HG03378 (cell line): ENCODE data around the gene METTL25B.

ENCODE experiments used
- ATAC-seq: cut with Tn5 transposase; IDR thresholded peaks from one replicate; pipeline ENCODE4 v1.9.1; 2021; ENCODE audit warnings: mild to moderate bottlenecking, moderate library complexity; ENCODE audit not compliant: unreplicated experiment

Gene METTL25B

DNA sequence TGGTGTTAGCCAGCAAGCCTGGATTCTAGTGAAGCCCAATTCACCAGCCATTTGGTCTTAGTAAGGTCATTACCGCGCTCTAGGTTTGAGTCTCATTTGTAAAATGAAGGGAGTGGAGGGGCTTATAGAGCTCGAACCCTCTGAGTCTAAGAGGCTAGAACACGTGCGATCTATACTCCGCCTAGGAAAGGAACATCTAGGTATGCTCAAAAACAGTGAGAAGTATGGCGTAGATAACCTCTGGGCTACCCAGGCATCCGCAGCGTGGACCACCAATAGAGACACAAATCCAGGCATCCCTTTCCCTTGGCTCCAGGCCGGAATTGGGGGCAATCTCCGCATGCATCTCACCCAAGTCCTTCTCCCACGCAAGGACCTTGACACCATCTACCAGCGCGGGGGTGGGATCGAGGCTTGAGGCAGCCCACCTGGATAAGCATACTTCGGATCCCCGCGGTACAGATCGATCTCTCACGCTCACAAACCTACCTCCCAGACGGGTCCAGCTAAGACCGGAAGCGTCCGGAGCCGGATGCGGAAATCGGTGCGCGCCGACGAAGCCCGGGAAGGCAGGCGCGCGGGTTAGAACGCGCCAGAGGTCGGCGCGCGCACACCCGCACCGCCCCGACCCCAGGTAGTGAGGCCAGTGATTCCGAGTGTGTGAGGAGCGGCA, at the start of gene METTL25B:
Gene METTL25B, plus strand, starts transcription at position 544 of the 673 bp plus-strand sequence. CDS start 636 bp downstream, outside the sequence.
- peak; percentile 30 for ATAC-seq

DNA sequence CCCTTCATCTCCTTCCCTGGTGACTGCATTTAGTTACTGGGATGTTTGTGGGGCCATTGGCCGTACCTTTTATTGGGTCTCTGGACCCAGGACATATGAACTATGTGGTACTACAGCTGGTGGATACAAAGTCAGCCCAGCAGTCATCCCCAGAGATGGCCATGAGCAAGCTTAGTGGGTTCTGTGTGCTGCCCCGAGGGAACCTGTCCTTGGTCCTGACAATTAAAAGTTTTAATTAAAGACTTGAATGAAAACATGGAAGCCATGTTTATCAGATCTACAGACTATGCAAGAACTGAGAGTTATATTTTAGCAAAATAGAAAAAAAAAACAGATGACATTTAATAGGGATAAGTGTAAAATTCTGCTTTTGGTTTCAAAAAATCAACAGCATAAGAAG, 48.2 kb upstream of the METTL25B start:
- ATAC-seq, result no peak

DNA sequence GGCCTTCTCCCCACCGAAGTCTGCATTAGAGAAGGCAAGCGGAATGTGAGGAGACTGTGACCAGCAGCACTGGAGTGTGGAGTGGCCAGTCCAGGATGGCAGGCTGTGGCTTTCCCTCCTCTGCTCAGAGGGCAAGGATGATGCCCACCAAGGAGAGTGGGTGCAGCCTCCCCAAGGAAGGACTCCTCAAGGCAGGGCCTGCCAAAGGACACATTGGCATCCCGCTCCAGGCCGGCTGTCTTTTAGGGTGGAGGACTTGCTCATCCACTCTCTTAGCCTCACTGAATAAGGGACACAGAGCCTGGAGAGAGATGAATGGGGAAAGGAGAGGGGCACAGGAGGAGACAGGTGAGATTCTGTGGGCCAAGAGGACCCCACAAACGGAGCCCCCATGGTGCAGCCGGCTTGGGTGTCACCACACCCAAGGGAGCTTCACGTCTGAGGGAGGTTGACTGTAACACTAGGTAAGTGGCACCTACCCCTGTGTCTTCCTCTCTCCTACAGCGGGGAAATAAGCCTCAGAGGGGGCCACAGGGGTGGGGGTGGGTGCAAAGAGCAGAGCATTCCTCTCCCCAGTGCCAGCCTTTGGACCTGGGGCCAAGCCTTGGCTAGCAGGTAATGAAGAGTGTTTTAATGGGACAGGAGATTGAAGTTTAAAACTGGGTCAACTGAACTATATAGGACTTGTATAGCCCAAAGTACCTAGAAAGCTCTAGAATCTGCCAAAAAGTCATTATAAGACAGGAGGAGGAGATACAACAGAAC, 46.9 kb upstream of the METTL25B start:
- no peak for ATAC-seq

DNA sequence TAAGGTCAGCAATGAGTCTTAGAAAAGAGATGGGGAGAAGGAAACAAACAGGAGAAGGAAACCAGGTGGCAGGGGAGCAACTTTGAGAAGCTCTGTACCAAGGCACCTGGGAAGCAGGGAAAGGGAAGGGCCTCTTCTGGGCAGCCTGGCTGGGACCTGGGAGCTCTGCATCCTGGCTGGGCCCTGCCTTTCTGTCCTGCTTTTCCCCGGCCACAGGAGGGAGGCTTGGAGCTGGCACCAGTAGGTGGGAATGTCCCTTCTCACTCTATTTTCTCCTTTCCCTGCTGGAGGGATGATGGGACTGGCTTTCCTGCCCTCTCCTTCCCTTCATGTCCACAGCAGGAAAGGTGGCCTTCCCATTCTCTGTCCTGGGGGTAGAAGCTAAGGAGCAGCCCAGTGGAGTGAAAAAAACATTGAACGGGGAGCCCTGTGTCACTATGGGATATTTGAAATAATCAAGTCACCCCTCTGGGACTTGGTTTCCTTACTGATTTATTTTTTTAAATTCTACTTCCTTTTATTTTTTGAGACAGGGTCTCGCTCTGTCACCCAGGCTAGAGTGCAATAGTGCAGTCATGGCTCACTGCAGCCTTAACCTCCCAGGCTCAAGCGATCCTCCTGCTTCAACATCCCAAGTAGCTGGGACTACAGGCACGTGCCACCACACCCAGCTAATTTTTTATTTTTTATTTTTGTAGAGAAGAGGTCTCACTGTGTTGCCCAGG, 45.9 kb upstream of the METTL25B start:
- ATAC-seq, result no peak

DNA sequence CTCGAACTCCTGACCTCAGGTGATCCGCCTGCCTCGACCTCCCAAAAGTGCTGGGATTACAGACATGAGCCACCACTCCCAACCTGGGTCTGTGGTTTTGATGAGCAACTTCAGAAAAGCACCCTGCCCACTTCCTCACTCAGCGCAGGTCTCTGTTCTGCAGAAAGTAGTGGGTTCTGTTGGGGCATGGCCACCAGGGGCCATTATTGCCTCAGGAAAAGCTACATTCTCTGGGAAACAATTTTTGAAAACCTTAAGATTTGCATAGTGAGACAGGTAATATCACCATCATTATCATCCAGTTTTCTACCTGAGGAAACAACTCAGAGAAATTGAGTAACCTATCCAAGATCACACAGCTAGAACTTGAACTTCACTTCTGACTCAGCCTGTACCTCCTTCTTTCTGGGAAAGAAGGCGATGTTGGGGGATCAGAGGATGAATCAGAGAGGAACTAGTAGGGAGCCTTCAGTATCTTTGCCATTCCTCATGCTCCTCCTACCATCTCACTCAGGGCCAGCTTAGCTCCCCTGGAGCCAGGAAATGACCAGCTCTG, 44.0 kb upstream of the METTL25B start:
- no peak for ATAC-seq

DNA sequence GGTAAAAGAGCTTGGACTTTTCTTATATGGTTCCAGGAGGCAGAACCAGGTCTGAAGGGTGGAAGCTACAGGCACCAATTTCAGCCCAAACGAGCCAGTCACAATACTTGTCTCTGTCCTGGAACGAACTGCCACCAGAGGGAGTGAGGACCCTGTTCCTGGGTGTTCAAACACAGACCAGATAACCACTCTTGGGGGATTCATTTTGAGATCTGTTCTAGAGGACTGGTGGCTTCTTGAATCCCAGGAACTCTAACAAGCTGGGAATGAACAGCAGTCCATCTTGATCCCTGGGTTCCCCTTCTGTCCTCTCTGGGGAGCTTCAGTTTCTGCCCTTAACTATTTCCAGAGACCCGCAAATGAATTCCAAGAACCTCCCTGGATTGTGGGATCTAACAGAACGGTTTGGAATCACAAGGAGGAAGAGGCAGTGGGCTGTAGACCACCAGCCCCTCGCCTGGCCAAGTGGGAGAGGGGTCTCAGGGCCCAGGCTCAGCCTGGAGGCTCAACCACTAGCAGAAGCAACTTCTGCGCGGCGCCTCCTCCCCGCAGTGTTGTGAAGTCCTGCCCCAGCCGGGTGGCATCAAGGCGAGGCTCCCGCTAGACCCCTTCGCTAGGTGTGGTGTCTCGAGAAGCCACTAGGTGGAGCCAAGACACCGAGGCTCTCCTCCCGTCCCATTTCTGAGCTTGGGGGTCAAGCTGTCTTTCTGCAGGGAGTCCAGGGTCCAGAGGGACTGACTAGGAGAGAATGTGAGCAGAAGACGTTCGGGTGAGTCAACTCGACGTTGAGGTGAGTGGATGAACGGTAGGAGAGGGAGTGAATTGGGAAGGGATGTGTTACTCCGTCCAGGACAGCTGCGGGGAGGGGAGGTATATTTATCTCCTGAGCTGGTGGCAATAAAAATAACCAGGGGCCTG, 39.0 kb upstream of the METTL25B start:
- no peak for ATAC-seq

DNA sequence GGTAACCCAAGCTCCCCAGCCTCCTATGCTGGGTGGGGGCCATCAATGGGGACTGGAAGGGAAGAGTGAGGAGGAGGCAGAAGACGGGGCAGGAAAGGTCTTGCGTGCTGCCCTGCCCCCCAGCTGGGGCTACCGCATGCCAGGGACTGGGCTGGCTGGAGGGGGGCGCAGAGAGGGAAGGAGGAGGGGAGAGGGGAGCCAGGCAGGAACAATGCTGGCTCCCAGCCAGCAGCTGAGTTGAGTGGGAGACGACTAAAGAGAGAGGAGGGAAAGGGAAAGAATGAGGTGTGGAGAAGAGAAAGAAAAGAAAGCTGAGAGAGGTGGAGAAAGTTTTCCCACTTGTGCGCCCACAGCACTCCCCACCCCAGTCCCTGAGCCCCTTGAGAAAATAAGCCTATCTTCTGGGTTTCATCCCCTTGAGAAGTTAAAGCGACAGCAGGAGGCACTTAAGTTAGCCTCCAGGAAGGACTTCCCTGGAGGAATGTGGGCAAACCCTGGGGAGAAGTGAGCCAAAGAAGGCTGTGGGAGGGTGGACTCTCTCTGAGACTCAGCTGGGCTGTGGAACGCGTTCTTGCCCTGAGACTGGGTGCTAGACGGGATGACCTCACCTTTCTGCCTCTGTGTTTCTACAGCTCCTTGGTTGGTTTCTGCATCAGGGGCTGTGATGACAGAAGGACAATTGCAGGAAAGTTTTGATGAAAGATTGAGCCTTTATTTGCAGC, 38.2 kb upstream of the METTL25B start:
- ATAC-seq, result no peak

DNA sequence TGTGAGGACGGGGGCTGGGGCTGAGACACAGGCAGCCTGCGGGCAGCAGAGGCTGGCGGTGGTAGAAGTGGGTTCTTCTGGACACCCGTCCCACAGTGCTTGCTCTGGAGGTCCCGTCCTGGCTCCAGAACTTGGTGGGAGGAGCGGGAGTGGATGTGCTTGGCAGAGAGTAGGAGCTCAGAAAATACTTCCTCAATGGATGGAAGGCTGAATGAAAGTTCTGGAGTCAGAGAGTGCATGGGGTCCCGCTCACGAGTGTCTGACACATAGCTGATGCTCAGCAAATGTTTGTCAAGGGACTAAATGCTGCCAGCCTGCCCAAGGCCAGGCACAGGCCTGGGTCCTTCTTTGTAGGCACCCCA, 37.6 kb upstream of the METTL25B start:
- ATAC-seq, result no peak

DNA sequence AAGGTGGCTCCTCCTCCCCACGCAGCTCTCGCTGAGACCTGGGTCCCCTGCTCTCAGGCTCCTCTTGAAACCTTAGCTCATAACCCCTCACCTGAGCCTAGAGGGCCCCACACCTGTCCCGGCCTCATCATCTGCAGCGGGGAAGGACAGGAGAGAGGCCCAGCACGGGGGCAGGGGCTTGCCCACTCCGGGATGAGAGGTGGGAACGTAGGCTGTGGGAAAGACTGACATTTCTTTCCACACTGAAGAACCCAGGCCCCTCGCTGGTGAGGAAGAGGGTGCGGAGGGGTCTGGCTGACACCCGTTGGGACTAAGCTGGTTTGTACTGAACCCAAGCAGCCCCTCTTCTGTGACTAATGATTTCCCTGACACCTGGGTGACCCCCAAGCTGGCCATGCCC, 37.1 kb upstream of the METTL25B start:
- no peak for ATAC-seq

DNA sequence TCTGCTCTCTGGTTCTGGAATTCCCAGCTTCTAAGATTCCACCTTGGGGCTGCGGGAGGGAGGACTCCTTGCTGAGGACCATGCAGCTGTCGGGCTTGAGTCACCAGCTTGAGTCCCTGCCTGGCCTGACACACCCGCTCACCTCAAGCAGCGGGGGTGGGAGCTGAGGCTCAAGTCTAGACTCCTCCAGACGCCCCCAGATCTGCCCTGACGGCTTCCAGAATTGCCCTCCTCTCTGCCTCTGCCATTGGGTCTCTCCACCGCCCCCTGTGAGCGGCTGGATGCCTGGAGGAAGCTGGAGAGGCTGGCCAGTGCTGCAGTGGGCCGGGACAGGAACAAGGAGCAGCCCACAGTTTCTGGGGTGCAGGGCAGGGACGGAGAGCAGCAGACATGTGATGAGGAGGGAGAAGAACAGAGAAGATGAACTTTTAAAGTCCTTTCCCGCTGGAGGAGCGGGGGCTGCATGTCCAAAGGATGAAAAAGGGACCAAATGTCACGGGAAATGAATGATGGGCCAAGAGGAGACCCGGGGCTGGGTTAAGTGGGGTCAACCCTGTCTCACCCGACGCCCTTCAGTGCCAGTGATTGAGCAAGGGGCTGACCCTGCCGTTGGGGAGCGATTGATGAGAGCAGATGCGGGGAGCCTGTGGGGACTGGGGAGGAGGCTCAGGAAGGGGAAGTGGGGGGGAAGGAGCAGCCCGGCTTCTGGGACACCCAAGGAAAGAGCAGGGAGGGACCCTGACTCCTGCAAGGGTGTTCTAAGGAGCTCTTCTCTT, 36.4 kb upstream of the METTL25B start:
- no peak for ATAC-seq

DNA sequence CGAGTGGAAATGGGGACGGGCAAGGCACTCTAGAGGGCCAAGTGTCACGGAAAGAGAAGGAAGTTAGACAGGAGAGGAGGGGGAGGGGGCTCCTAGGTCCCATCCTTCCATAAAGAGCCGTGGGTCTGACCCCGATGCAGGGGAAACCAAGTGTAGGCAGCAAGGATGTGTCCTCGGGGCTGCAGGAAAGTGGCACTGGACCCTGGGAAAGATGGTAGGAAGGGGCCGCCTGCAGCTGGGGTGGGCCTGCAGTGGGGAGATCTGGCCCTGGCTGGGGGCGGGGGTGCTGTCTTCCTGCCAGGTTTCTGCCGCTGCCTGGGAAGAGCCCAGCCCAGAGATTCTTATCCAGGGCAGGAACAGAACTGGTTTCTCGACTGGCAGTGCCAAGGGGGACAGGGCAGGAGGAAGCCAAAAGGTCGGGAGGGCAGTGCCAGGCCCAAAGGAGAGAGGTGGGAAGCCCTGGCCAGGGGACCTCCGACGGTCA, 35.8 kb upstream of the METTL25B start:
- ATAC-seq, result no peak

DNA sequence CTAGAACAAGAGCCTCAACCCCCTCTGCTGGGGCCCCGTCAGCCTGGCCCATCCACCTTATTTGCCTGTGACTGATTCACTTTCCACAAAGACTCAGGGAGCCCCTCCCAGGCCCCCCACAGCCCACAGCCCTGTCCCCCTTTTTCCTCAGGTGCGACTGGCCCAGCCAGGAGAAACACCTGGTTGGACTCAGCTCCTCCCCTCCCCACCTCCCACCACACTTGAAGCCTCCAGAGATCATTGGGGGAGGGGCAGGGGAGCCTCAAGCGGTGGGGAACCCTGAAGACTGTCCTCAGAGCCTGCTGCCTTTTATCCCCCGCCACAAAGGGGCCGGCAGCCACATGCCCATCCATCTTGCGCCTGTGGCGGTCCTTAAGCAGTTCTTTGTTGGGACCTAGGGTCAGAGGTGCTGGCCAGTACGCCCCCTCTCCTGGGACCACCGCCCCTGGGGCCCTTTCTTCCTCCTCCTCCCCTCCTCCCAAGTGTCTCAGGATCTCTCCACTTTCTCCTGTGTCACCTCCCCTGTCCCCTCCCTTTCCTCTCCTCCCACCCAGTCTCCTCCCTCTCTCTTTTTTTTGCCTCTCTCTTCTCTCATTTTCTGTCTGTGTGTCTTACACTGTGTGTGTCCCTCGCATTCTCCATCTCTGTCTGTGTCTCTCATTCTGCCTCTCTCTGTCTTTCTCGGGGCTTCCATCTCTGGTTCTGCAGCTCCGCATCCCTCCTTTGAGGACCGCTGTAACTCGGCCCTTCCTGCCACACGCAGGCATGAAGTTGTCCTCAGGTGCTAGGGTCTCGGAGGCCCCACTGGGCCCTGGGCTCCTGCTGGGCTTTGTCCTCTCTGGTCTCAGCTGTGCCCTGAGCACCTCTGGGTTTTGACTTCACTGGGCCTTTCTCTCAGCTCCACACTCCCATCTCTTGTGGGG, 35.1 kb upstream of the METTL25B start:
- ATAC-seq, result no peak

DNA sequence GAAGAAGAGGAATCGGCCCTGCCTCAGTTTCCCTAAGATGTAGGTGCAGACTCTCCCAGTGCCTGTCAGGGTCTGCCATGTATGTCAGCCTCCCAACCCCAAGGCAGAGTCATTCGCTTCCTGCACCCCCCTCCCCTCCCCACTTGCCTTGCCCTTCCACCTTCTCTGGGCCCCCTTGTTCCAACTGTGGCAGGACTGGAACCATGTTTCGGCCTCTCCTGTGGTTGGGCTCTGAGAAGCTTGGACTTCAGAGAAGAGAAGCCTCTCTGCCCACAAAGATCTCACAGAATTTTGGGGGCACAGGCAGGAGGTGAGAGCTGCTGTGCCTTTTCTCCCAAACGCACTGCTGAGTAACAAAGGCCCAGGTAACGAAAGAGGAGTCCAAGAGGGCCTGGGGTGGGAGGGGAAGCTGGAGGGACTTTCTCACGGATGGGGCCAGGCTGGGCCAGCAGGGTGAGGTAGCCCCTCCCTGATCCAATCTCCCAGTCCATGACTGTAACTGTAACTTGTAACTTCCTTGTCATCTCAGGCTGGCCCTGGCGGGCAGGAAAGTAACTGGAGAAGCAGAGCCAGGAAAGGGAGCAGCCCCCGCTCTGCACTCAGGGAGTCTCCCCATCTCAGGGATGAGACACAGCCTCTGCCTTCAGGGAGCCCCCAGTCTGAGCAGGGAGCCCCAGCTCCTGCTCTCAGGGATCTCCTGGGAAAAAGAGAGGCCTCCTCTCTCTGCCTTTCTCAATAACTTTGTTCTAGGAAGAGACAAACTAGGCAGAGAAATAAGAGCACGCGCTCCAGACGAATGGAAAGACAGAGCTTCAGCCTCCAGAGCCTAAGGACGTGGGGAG, 34.2 kb upstream of the METTL25B start:
- ATAC-seq, result no peak

DNA sequence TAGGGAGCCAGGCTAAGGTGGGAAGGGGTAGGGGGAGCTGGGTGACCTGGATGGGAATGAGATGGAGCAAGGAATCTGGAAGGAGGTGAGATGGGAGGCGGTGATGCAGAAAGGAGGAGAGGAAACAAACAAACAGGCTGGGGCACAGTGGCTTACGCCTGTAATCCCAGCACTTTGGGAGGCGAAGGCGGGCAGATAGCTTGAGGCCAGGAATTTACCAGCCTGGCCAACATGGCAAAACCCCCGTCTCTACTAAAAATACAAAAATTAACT, 33.6 kb upstream of the METTL25B start:
- ATAC-seq, result no peak

DNA sequence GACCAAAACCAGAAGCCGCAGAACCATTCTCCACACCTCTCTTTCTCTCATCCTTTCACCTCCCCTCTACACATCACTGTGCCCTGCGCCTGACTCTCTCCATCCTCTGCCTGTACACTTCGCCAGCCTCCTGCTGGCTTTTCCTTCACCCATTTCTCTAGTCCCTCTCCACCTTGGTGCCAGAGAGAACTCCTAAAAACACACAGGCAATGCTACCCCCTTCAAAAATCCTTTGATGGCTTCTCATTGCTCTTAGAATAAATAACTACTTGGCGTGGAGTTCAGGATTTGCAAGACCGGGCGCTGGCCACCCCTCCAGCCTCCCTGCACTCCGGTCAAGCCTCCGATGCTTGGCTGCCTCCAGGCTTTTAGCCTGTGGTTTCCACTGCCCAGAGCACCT, 31.5 kb upstream of the METTL25B start:
- no peak for ATAC-seq

DNA sequence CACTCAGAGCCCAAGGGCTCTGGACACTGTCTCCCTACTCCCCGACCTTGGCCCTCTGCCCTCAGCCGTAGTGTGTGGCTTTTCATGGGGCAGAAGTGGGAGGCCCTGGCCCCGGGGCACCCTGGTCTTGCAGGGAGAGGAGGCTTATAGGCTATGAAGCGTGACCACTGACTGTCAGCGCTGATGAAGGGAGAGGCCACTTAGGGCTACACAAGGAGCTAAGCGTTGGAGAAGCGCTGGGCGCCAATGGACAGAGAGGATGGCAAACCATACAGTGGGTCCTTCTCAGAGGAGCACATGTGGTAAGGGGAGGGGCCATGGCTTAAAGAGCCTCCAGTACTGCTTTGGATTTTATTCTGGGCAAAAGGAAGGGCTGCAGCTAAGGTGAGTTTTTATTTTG, 30.8 kb upstream of the METTL25B start:
- no peak for ATAC-seq

DNA sequence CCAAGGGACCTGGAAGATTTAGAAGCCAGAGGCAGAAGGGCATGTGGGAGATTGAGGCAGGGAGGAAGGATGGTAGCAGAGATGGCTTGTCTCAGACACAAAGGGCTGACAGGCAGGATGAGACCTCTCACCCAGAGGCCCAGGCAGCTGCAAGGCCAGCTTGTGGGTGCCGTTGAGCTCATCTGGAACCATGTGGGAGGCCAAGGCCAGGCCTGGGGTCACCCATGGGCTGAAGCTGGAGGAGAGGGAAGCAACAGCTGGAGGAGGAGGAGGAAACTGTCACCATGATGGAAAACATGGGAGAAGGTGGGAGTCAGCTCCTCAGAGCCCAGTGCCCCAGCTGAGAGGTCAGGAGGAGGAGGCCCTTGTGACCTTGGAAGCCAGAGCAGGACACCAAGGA, 29.3 kb upstream of the METTL25B start:
- no peak for ATAC-seq
